Right hindlimb (tissue), 1 donor: ENCODE measurements around the gene KDR.

ENCODE experiments used
- DNase-seq: peaks from one replicate; pipeline ENCODE4 v3.0.0-alpha.2; 2018

Gene KDR

DNA sequence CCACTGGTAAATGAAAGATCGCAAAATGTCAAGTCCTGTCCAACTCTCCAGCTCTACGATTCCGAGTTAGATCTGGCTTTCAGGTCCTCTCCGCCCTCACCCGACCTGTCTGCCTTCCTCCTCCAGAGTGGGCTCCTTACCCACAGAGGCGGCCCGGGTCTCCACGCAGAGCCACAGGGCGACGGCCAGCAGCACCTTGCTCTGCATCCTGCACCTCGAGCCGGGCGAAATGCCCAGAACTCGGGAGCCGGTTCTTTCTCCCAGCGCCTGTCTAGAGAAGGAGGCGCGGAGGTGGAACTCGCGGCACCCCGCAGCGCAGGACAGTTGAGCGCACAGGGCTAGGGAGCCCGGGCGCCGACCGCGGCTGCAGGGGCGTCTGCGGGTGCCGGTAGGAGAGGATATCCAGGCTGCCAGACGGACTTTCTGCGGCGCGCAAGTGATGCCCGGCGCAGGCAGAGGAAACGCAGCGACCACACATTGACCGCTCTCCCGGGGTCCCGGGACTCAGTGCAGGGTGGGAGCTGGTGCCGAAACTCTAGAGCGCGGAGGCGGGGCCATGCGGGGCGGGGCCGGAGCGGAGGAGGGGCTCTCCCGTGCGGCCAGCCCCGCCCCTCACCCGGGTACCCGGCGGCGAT lies at the start of gene KDR:
Gene KDR (minus strand): TSS at position 509 of the 635 bp plus-strand sequence. CDS start 302 bp downstream, at position 207.
- peak; percentile 57 for DNase-seq

DNA sequence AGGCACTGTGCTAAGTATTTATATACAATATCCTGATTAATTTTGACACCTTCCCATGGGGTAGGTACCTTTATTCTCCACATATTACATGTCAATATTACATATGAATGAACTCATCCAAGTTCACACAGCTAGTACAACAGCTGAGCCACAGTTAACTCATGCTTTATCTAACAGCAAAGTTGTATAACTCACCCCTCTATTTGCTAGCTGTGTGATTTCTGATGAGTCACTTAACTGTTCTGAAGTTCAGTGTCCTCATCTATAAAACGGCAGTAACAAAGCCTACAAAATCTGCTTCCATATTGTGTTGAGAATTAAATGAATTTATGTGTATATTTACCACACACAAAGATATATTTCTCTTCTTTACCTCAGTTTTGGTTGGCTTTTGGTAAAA lies 48.2 kb upstream of the KDR start:
- DNase-seq = no peak

DNA sequence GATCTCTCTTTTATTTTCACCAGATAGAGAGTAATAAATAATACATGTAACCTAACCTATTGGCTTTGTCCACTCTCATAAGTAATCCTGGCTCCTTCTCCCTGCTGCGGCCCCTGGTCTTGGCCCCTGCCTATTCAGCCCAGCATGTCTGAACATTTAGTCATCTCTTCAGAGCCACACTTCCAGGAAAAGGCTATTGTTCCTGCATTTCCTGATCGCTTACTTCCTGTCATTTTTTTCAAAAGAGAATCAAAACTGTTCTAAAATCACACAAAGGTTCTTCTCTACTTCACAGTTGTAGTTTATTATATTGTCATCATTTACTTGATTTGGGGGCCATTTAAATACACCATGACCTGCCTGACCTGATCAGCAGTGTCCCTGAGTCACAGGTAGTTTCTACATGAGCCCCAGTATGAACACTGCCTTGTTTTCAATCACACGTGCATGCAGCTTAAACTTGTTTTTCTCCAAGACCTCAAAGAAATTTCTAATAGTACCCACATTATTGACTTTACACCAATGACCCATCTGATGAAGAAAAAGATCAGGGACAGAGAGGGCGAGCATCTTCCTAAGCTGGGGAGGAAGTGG lies 47.4 kb upstream of the KDR start:
- no peak for DNase-seq

DNA sequence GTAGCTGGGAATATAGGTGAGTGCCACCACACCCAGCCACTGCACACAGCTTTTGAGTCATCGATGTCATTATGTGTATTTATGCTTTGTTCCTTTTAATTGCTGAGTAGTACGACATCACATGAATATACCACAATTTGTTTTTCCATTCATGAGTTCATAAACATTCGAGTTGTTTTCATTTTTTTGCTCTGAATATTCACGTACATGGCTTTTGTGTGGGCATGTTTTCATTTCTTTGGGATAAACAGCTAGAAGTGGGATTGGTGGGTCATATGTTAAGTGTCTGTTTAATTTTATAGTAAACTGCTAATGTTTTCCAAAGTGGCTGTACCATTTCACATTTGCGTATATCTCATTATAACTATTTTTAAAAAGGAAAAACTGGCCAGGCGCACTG lies 45.1 kb upstream of the KDR start:
- DNase-seq = no peak

DNA sequence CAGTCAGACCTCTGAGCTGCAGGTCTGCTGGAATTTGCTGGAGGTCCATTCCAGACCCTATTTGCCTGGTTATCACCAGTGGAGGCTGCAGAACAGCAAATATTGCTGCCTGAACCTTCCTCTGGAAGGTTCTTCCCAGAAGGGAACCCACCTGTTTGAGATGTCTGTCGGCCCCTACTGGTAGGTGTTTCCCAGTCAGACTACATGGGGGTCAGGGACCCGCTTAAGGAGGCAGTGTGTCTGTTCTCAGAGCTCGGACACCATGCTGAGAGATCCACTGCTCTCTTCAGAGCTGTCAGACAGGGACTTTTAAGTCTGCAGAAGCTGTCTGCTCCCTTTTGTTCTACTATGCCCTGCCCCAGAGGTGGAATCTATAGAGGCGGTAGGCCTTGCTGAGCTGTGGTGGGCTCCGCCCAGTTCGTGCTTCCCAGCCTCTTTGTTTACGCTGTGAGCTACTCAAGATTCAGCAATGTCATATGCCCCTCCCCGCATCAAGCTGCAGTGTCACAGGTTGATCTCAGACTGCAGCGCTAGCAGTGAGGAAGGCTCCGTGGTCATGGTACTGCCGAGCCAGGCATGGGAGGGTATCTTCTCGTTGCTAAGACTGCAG lies 44.1 kb upstream of the KDR start:
- no peak for DNase-seq

DNA sequence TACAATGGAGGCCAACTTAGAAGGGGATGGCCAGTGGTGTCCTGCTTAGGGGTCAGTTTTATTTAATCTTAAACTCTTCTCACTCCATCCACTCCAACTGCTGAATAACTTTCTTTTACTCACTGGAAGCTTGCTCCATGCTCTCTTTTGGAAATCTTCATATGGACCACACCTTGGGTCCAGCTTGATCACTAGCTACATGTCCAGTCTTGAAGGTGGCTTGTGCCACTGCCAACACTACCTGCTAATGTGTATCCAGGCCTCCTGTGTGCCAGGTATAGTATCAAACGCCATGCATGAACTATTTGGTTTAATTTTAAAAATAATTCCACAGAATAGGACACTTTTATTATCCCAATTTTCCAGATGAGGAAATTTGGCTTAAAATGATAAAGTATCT lies 37.0 kb upstream of the KDR start:
- no peak for DNase-seq

DNA sequence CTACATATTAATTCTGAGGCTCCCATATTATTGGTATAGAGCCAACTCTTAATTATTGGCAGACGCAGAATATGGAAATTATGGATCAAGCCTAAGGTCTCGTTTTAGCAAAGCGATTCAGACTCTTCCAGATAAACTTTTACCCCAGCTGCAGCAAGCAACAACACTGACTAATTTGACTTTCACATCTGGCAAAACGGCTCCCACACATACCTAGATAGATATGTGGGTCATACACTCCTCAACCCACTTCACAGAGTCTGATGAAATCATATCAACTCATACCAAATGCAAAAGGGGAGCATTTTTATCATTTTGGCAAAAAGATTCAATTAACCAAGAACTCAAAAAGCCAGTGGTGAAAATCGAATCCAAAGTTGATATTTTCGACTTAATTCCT lies 36.3 kb upstream of the KDR start:
- DNase-seq = no peak

DNA sequence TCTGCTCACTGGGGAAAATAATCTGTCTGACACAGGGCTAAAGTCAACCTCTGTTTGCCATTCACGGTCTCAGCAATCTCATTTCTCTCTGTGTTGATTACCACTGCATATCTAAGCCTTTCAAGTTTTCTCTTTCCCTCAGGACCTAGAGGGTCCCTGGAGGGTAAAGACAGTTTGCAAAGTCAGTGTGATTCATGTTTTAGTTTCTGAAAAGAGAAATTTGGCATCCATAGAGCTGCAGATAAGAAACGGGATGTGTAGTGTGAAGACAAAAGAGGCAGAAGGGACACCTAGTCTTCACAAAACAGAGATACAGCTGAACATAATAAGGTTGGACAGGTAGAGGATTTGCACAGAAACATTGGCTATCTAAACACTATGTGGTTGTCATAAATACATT lies 34.5 kb upstream of the KDR start:
- DNase-seq = no peak

DNA sequence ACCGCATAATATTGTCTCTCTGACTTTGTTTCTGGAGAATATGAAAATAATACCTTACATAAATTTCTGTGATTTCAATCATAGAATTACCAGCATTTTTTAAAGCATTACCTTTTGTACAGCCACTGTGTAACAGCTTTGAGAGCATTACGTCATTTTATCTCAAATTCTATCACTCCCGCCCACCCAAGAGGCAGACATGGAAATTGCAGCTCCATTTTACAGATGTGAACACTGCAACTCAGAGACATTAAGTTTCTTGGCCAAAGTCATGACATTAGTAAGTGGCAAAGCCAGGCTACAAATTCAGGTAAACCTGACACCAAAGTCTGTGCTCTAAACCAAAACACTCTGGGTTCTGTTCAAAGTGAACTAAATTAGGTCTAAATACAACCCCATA lies 33.6 kb upstream of the KDR start:
- DNase-seq = no peak

DNA sequence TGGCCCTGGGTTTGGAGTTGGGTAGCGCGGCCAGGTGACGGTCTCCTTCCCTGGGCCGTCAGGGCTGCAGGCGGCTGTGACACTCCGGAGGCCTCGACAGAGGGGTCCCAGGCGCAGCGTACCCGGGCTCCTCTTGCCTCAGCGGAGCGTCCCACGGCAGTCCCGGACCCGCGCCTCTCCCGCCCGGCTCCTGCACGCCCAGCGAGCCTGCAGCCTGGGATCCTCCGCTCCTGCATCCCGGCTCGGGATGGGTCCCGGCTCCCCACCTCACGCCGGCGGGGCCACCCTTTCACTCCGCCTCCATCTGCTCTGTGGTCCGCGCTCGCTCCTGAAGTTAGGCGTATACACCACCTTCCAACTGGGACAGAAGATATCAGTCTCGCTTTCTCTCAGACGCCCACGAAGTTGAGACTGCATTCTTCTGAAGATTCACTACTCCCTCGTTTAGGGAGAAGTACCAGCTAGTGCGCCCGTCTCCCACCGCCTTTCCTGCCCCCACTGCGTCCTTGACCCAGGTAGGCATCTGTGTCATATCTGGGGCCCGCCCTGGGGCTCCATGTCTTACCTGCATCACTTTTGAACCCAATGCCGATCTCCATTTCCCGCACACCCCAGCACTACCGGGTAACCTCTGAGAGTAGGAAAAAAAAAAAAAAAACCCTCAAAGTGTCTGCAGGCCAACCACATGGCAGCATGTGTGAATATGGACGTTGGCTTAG lies 32.3 kb upstream of the KDR start:
- peak; percentile 20 for DNase-seq

DNA sequence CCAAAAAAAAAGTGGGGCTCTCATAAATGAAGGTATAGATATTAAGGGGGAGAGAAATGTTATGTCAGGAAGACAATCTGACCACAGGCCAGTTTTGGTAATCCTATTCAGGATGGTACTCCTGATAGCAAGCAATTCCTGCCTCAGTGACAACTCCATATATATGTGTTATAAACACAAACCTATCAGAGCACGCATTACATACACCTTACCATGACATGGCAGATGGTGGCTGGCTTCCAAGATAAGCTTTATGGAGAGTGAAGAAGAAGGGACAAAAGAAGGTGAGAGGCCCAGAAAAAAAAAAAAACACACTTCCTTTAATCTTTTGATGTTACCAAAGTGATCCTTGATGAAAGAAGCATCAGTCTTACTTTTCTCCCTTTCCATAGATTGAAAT lies 29.5 kb upstream of the KDR start:
- no peak for DNase-seq

DNA sequence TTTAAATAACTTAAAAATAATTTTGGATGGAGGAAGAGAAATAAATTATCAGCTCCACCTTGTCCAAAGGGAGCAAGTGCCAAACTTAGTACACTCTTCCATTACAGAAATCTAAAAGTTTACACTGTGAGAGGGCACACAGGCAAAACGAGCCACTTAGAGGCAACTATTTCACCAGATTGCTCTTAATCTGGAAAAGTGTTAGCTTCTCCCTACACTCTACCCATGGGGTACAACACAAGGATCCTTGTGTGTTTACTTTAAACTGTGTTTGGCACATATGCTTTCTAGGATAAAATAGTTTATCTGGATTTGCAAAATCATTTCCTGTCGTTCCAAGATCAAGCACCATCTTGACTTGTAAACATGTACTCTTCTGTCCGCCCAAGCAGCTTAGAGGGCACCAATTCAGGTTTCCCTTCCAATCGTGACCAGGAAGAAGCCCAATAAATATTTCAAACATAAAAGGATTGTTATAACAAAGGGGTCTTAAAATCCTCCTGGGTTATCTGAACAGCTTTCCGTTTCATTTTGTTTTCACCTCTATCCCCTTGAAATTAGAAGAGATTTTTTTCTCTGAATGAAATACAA lies 29.0 kb upstream of the KDR start:
- DNase-seq = no peak

DNA sequence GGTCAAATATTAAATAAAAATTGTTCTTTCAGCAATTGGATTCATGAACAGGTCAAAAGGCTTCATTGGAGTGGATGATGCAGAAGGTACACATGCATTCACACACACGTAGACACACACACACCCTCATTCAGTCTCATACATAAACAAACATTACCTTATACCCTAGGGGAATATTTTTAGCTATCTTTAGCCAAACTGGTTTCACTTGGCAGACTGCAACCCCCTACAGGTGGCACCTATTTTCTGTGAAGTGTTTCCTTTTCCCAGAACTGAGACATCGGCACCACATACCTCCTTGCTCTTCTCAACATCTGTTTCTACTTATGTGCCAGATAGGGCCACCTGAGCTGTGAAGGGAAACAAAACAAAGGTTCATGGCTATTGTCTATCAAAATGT lies 18.5 kb upstream of the KDR start:
- no peak for DNase-seq

DNA sequence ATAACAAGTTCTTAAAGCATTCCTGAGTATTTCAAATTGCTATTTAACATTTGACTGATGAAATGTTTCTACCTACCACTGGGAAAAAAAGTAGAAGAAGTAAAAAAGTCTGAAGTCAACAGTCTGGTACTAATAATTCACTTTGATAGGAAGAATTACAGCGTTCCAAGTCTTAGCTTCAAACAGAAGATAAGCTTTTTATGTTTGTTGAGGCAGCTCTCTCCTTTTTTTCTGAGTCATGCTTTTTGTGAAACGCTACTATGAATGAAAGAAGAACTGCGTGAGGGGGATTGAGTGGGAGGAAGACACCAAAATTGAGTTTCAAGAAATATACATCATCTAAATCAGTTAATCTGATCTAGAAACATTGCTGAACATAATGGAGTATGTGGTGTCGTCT lies 13.0 kb upstream of the KDR start:
- no peak for DNase-seq

DNA sequence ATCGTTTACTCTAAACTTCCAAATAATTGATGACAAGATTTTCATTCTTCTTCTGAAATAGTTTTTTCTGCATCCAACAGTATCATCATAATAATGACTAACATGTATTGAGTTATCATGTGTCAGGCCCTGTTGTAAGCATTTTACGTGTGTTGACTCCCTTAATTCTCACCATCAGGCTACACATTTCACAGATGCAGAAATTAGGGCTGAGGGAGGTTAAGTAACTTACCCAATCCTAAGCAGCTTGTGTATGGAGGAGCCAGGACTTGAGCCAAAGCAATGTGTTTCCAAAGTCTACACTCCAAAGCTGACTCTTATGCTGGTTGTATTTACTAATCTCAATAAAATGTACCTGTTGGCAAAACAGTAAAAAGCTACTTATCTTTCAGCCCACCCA lies 11.2 kb upstream of the KDR start:
- no peak for DNase-seq

DNA sequence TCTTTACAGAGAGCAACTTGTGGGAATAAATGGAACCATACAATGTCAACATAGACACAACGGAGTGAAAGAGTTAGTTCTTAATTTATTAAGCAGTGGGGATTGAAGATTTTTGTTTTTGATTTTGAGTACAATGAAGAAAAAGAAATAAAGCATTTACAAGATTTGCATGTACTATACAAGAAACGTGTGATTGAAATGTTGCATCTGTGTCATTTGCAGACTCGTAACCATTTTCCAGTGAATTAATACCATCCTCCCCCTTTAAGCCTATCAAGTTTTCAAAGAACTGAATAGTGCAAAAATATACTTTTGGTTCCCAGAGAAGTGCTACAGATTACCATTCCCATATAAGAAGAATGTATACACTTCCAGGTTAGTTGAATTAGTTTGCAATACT lies 8.6 kb upstream of the KDR start:
- no peak for DNase-seq

DNA sequence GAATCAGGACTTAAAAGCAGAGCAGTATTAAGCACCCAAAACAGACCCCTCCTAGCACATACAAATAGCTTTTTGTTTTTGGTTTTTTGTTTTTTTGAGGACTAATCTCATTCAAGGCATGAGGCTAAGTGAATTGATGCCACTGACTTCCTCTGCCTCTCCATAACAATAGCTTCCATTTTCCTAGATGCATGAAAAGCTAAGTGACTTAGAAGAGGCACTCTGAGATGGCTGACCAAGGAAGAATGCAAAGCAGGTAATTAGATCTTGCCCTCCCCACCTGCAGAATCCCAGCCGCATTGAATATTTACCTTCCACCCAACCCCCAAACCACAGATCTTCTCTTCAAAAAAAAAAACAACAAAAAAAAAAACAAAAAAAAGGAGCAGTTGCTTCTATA lies 7.4 kb upstream of the KDR start:
- no peak for DNase-seq

DNA sequence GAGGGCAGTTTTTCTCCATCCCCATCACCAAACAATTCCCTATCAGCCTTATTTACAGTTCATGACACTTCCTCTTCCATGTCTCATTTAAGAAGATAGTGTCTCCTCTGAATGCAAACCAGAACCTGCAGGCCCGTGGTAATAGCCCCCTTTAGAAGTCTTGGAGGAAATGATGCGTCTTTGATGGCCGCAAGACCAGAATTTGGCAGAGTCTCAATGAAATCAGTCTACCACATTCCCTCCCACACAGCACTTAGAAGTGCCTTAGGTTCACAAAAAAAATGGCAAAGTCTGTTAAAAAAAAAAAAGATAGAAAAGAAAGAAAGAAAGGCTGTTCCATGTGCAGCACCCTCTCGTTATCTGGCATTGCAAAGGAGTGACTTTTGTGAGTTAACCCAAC lies 2.1 kb upstream of the KDR start:
- DNase-seq = no peak

DNA sequence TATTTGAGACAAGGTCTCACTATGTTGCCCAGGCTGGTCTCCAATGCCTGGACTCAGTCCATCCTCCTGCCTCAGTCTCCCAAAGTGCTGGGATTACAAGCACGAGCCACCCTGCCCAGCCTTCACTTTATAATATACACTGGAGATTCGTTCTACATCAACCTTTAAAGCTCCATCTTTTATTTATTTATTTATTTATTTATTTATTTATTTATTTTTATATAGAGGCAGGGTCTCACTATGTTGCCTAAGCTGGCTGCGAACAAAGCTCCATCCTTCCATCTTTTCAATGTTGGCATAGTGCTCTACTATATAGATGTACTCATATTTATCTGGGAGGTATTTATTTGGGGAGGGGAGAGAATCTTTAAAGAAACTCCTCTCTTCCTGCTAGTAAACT lies 1.7 kb upstream of the KDR start:
- no peak for DNase-seq

DNA sequence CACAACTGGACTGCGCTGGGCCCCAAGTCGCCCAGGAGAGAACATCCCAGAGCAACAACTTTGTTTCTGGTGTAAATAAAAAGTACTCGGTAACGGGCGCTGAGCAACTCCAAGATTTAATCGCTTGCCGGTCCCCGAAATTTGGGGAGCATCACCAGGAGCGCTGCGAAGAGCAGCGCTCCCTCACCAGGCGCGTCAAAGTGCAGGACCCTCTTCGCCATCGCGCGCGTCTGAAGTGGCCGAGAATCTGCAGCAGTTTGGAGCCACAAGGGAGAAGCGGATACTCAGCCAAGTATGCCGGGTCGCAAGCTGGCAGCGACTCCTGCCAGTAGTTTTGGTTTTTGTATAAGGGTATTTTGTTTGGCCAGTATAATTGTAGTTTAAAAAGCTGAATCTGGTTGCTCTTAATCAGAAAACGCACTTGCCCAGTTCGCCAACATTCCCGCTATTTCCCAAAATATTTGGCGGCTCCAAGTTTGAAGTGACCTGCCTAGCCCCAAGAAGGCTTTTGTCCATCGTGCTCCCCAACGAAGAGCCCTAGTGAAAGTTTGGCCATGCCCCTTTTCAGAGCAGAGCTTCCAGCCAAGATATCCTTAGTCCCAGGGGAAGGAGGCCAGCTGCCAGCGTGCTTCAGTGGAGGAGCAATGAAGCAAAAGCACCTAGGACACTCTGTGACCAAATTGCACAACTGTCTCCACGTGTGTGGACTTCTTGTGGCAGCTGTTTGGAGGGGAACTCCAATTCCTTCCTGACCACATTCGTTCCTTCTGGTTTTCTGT lies 557 bp upstream of the KDR start:
- peak; percentile 24 for DNase-seq

DNA sequence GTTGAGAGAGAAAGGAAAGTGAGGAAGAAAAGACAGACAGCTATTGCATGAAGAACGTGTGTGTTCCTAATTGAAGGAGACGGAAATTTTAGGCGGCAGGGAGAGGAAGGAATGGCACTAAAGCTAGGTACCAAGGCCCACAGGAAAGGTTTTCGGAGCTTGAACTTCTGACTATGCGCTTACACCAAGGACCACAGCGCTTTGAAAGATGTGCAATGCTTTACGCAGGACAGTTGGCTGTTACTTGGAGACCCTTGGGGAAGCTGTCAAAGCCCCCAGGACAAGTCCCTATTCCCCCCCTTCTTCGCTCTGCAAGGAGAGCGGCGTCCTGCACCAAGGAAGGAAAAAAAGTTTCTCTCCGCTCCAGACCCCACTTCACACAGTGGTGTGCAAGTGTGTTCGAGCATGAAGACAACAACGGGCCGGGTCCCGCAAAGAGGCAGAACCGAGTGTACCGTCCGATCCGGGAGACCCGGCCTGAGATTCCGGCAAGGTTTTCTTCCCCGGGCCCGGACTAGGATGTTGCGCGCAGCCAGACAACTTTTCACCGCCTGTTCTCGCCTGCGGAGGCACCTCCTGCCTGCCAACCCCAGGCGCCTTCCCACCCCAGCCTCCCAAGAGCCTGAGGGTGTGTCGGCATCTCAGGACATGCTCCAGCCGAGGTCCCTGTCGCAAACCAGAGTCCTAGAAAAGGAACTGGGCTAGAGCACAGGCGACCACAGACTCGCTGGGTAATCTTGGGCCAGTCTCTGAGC lies 896 bp downstream of the KDR start:
- peak; percentile 19 for DNase-seq

DNA sequence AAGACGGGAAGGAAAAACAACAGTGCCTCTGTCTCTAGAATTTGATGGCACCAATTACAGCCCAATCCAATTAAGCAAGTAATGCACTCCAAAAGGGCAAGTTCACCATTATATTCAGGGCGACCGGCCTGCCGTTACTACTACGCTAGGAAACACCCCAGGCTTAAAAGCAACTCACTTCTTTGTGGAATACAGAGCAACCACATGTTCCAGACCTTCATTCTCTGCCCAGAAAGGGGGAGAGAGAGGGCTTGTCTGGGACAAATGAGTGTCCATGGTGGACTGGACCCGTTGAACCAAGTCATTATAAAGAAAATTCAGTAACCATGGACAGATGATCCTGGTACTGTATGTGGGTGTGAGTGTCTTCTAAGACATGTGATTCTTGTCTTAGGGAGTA lies 1.6 kb downstream of the KDR start:
- DNase-seq = no peak
